ENCODE measurements around the gene DPH2.

GRCh38 chr1:43947874-43948437, 21.9 kb upstream of the DPH2 start:
- TF ChIP-seq CTCF (IDR thresholded peaks at IDR 0.05) (no peak), POLR2A (IDR thresholded peaks at IDR 0.05) (no peak)

Measured in uterus (tissue), 2 donors.